Activated CD4-positive, CD25-positive, alpha-beta regulatory T cell treated with anti-CD3 and anti-CD28 coated beads, Interleukin-2, amount 50 U/mL, for 72 hours (primary cell): ENCODE data around the gene KLKB1.
"Not testable (repeated sequence)": the region's sequence is repeated elsewhere in the genome, so short reads cannot be mapped to it uniquely, and the experiment has no call there.

Experiments used
- DNase-seq: peaks from one replicate; pipeline ENCODE4 v3.0.0; 2021

The KLKB1 gene

DNA sequence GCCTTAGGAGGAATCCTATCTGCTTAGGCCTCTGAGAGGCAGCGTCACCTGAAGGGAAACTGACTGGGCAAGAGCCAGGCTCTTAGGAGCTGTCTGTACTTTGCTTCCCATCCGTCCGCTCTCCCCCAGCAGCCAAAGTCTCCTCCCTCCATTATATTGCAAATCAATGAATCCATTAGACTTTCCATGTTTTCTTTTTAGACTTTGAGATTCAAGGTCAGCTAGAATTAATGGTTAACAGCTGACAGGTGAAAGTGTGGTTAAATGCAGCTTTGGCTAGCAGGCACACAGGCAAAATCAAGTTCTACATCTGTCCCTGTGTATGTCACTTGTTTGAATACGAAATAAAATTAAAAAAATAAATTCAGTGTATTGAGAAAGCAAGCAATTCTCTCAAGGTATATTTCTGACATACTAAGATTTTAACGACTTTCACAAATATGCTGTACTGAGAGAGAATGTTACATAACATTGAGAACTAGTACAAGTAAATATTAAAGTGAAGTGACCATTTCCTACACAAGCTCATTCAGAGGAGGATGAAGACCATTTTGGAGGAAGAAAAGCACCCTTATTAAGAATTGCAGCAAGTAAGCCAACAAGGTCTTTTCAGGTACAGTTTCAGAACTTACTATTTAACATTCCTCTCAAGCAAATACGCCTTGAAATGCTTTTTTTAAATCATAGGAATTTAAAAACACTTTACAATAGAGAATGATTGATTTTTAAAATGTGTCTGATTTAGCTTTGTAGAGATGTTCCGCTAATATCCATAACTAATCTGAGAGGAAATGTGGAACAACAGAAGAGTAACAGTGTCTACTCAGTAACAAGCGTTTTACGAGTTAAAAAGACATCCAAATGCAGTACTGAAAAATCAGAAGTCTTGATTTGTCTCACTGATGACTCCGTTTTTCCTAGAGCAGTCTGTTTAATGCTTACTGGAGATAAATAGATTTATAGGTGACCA lies 38.7 kb downstream of the KLKB1 start, which contains the start of gene F11:
TSS of gene F11 (plus strand) at position 507 of the 970 bp plus-strand sequence. CDS start 948 bp downstream, outside the sequence.
- no peak for DNase-seq

DNA sequence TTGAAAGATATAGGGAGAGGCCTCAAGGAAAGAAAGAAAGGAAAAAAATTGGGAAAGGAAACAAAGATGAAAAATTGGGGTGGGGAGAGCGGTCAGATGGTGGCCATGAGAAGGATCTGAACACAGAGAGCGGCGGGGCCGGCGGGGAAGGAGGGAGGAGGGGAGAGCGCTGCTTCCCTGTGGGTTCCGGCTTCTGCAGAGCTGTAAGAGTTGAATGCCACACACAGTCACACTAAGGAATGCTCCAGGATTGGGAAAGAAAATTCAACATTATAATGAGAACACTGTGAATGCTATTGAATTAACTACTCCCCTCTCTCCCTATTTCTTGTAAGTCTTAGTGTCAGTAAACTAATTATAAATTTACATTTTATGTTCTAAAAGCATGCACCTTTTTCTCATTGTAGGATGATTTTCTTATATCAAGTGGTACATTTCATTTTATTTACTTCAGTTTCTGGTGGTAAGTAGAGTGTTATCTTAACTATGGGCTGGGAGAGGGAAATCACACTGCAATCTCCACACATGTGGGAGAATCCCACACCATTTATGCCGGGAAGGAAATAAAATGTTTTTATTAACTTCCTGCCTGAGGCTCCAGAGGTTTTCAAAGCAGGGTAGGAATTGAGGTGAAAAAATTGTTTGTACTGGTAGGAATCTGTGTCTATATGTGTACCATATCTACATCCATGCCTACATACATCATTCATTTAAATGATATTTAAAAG lies 39.6 kb downstream of the KLKB1 start:
- no peak for DNase-seq

DNA sequence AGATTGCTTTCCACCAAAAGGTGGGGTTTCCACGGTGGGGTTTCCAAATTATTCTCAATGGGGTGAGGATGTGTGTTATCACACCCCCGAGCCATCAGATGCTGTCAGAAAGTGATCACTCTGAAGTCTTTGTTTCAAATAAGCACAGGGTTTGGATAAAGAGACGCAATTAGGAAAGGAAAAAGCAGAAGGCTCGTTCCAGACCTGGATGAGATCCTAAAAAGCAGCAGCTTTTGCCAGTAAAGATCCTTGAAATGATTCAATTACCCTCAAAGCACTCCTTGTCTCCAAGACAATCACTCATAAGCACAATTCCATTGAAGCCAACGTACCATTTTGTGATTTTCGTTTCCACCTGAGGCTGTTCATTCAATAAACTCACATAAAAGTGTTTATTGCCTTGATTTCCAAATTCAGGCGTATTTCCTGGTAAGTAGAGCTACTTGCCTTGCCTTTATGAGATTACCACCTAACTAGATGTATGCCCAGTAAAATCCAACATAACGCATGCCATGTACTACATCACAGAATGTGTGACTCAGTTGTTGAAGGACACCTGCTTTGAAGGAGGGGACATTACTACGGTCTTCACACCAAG lies 43.9 kb downstream of the KLKB1 start:
- DNase-seq = no peak

DNA sequence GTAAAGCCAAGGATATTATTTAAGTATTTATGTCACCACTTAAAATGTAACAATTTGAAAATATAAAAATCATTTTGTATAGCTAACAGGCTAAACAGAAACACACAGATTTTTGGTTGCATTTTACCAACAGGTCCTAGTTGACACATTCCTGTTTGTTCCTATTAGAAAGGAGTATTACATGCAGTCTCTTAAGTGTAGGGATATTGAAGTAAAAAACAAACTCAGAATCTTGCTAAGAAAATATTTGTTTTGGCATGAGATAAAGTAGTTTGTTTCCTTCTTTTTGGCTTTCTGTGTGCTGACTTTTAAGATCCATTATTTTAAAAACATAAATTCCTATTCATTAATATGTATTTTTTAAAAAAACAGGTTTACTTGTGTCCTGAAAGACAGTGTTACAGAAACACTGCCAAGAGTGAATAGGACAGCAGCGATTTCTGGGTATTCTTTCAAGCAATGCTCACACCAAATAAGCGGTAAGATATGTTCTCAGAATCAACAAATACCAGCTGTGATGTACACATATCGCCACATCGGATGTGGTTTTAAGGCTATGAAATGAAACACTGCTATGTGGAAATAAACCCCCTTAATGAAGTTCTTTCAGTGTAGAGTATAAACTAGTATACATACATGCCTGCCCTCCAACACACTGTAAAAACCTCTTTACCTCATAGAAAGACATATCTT lies 45.5 kb downstream of the KLKB1 start:
- no peak for DNase-seq

DNA sequence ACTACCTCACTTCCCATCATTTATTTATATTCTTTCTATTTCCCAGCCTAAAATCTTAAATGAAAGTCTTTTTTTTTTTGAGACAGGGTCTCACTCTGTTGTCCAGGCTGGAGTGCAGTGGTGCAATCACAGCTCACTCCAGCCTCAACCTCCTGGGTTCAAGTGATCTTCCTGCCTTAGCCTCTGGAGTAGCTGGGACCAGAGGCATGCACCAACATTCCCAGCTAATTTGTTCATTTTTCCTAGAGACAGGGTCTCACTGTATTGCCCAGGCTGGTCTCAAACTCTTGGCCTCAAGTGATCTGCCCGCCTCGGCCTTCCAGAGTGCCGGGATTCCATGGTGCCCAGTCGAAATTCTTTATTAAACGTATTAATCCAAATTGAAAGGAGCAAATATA lies 46.1 kb downstream of the KLKB1 start:
- not testable (repeated sequence) for DNase-seq

DNA sequence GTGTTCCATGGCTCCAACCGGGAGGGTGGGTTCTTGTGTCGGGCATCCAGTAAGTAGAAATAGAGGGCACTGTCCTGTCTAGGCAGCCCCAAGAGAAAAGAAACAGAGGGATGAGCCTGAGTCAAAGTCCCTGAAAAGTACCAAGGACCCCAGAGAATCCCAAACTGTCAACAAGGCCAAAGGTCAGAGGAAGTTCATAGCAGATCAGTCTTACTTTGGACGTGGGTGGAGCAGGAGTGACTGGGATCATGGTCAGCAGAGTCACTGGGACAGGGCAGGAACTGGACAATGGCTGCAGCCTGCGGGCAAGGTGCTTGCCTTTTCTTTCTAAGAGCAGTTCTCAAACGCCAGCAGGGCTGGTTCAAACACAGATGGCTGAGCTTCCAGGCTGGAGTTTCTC lies 56.0 kb downstream of the KLKB1 start:
- no peak for DNase-seq

DNA sequence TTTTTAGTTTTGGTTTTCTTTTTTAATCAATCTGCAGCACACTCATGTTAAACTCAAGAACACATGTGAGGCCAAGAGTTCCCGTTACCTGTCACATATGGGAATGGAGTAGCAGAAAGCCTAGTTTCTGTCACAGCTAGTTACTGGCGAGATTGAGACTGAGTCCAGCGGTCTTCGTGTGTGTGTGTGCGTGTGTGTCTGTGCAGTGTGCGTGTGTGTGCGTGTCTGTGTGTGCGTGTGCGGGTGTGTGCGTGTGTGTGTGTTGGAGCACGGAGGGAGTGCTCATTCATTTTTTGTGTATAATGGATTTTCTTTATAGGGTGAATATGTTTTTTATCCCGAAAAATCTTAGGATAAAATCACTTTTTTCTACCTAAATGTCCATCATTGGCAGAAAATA lies 57.8 kb downstream of the KLKB1 start:
- no peak for DNase-seq

DNA sequence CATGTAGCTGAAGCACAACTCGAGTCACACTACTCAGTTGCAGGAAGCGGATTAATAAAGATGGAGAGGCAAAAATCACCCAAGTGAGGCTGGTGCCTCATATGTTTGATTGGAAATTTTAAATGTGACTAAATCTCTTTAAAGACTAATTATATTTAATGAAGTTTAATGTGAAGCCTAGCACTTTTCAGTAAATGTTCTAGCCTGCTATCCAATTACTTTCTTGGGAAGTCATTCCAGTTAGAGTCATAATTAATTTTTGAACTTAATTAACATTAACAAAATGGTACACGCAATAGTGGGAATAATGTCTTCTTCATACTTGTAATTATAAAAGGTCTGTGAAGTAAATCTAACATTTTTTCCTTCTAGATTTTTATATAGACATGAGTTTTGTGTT lies 59.3 kb downstream of the KLKB1 start:
- DNase-seq = no peak

DNA sequence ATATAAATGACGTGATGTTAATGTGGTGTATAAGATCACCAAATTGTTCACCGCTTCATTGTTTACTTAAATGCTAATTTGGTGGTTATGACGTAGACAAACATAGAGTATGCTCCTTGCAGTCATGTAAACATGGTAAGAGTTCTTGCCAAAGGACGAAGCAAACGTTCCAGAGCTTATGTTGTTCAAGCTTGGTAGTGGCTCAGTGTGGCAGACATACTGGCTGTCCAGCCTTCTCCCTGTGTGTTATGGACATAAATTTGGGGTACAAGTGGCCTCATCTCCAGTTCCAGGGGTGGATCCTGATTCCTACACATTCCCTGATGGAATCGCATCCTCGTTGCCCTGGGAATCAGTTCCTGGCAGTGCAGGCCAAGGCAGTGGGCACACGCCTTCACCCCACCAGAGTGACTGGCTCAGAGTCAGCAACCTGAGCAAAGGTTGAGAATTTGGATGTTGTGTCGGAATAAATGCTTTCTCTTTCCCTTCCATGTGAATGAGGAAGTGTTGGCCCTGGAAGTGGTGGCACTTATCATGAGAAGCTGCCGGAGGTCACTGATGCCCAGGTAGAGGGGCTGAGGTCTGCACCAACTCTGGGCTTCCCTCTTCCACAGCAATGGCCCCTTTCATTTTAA lies 64.1 kb downstream of the KLKB1 start:
- DNase-seq = no peak

DNA sequence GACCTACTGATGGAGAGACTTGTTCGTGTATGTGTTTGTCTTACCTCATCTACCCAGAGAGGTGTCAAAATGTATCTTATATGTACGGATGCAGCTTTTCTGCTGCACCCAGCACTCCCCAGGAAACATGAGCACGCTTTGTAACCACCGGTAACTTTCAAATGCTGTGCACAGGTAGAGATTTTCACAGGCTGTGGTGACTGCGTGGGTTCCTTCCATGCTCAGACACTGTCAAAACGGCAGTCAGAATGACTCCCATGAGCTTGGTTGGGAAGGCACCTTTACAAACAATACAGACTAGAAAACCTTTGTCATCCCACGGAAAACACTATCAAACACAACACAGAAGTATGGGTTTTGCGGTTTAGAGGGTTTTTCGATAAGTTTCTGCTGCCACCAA lies 66.9 kb downstream of the KLKB1 start:
- no peak for DNase-seq

DNA sequence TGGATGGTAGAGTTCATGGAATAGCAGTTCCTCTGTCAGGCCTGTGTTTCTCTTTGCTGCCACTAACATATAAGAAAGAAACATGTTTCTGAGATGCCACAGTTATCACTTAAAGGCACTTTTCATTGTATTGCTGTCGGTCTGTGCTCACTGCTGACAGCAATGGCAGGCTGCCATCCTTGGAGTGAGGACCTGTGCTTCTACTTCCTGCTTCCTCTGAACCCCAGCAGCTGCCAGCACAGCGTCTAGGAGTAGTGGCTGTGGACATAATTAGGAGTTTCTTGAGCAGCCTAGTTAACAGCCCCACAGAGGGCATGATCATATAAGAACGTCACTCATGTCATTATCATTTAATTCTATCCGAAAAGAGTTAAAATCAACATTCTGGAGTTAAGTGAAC lies 69.2 kb downstream of the KLKB1 start:
- DNase-seq = no peak

DNA sequence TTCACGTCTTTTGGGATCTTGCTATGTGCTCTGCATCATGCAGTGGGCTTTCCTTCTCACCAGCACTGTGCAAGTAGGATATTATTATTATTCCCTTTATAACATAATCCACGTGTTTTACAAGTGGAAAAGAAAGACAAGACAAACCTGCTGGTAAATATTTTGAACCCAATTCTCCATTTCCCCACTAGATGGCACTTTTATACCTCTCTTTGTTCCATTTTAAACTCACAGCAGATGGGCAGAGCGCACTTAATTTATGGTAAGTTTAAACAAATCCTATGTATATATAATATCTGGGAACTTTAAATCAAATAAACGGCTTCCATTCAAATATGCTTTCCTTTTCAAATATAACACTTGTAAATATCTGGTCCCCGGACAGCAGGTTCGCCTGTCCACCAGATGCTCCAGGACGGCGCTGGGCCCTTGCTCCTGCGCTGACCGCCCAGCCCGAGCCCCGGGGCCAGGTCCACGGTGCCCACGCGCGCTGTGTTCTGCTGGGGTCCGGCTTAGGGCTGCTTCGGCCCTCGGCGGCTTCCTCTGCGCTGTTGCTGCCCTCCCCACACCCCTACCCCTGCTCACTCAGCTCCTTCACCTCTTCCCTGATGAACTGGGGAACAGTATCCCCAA lies 69.8 kb downstream of the KLKB1 start:
- no peak for DNase-seq

DNA sequence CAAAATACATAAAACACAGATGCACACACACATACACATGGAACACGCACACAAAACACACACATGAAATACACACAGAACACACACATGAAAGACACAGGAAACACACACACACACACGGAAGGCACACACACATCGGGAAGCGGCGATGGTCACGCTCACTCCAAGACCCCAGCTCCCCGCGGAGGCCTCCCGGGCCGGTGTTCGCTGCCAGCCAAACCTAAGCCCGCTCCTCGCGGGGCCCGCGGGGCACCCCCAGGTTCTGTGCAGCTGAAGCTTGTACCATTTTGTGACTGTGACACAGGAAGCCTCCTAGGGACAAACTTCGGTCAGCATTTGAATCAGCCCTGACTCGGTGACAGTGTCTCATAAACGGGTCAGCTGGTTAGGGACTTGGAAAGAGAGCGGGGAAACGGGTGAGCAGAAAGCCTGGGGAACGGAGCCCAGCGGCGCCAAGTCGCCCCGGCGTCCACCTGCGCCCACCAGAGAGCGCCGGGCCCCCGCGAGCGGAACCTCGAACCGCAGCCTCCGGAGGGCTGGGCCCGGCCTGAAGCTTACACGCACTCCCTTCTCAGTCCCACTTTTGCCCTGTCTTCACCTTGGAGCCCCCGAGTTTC lies 70.8 kb downstream of the KLKB1 start:
- no peak for DNase-seq

DNA sequence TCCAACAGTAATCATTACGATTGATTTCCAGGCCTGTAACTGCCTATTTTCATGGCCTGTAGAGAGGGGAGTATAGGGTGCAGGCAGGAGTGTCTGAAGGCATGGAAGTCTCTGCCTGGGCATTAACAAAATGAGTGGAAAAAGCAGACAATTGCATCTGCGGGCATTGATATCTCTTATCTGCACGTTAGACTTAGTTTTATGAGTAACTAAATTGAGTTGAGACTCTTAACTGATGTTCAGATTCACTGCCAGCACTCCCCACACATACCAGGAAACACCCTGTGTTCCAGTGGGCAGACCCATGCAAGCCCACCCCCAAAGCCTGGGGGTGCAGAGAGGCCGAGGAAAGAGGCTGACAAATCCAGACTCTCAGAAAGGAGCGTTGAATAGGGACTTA lies 72.0 kb downstream of the KLKB1 start:
- DNase-seq = no peak

DNA sequence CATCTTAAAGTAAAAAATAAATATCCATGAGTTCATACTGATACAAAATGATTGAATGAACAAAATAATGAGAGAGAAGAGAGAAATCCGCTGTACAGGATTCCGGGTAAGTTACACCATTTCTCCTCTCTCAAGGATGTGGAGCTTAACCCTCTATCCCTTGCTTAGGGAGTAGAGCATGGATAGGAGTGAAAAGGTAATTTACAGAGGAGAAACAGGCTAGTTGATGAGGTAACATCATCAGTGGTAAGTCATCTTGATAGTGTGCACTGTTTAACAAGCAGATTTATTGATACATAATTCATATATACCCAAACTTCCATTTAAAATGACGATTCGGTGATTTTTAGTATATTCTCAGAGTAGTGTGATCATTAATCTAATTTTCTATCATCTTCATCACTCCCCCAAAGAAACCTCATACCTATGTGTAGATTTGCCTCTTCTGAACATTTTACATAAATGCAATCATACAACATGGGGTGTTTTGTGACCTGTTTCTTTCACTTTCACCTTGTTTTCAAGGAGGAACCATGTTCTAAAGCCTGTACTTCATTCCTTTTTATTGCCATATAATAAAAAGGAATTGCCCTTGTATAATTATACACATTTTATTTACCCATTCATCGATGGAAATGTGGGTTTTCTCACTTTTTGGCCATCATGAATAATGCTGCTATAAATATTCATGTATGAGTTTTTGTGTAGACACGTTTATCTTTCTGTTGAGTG lies 73.5 kb downstream of the KLKB1 start:
- no peak for DNase-seq

DNA sequence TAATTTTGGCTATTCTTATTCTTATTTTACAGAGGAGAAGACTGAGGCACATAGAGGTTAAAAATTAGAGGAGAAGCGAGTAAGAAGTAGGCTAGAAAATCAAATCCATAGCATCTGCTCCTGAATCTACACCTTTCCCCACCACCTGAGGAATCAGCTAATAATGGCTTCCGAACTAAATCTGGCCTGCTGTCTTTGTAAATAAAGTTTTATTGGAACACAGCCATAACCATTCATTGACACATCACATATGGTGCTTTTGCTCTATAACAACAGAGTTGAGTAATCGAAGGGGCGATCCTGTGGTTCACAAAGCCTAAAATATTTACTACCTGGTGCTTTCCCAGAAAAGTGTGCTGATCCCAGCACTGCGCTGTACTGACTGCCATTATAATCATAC lies 76.9 kb downstream of the KLKB1 start:
- no peak for DNase-seq

DNA sequence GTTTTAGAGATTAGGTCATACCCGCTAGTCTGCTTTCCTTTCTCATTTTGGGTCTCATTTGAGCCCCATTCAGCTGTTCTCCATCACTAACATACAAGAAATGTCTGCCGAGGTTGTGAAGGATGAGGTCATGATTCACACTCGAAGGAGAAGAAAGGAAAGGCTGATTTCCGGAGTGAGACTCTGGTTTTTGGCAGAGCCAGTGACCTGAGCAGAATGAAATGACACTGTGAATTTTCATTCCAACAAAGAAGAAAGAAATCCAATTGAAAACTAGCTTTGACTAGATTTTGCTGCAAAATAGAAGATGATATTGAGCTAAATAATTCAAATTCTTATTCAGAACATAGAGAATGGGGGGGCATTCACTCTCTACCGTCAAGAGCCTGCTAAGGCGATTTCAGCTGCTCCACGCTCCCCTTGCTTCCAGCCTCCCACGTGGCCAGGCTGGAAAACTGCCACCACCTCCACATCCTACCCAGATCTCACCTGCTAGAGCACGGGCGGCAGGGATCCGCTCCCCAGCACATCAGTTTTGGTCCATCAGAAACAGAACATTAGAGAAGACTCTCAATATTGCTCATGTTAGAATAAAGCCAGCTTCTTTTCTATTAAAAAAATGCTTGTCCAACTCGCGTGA lies 77.7 kb downstream of the KLKB1 start:
- no peak for DNase-seq

DNA sequence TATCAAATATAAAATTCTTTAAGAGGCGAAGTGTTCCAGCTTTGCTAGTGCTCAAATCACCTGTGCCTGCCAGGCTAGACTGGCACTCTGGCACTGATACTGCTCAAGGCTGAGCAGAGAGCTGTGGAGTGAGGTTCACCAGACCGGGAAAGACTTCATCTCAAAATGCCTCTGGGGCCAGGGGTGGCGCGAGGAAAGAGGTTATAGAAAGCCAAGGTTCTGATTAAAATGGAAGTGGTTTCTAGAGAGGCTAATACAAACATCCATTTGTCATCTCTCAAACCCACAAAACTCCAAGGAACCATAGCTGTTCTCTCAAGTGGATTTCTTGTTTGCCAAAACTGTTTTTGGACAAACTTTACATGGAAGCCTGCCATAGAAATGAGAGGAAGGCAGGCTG lies 80.2 kb downstream of the KLKB1 start:
- no peak for DNase-seq

DNA sequence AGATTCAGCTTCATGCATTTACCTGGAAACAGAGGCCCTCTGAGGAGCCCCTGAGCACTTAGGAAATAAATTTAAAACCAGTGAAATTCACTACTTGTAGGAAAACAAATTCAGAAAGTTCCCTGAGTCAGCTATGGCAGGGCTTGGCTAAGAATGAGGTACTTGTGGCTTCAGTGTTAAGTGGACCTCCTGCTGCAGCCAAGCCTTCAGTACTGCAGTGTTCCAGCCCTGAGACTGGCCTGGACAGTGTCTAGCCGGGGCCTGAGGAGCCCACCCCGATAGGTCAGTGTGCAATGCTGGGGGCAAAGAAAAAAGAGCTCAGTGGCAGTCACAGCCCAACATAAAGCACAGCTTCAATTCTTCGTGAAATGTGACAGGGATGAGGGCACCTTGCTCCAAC lies 80.6 kb downstream of the KLKB1 start:
- no peak for DNase-seq
